Measurements from ENCODE around the gene RAB31. TPM values are rescaled to one million over a fixed set of nuclear protein-coding genes. Genes with fewer than 3 reads are reported as not detected.
A peak's percentile ranks its signal among the peaks of the same experiment; 100 is the strongest.

Gene RAB31
- total RNA-seq, 1 experiment from 2014 or later = 118 TPM

- POLR2A ChIA-PET = no interaction called here
- CTCF ChIA-PET = no interaction called here
- H3K36me3 ChIP-seq (ENCODE audit: control insufficient read depth, insufficient read depth, low read length) = no peaks in the 10 kb centered on the region
- H3K27me3 ChIP-seq (ENCODE audit: control insufficient read depth, insufficient read depth, low read length) = no peaks in the 10 kb centered on the region
- TF ChIP-seq, protein P1, sequence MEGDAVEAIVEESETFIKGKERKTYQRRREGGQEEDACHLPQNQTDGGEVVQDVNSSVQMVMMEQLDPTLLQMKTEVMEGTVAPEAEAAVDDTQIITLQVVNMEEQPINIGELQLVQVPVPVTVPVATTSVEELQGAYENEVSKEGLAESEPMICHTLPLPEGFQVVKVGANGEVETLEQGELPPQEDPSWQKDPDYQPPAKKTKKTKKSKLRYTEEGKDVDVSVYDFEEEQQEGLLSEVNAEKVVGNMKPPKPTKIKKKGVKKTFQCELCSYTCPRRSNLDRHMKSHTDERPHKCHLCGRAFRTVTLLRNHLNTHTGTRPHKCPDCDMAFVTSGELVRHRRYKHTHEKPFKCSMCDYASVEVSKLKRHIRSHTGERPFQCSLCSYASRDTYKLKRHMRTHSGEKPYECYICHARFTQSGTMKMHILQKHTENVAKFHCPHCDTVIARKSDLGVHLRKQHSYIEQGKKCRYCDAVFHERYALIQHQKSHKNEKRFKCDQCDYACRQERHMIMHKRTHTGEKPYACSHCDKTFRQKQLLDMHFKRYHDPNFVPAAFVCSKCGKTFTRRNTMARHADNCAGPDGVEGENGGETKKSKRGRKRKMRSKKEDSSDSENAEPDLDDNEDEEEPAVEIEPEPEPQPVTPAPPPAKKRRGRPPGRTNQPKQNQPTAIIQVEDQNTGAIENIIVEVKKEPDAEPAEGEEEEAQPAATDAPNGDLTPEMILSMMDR (IDR thresholded peaks at IDR 0.05) = no peak
- TF ChIP-seq, protein P2, sequence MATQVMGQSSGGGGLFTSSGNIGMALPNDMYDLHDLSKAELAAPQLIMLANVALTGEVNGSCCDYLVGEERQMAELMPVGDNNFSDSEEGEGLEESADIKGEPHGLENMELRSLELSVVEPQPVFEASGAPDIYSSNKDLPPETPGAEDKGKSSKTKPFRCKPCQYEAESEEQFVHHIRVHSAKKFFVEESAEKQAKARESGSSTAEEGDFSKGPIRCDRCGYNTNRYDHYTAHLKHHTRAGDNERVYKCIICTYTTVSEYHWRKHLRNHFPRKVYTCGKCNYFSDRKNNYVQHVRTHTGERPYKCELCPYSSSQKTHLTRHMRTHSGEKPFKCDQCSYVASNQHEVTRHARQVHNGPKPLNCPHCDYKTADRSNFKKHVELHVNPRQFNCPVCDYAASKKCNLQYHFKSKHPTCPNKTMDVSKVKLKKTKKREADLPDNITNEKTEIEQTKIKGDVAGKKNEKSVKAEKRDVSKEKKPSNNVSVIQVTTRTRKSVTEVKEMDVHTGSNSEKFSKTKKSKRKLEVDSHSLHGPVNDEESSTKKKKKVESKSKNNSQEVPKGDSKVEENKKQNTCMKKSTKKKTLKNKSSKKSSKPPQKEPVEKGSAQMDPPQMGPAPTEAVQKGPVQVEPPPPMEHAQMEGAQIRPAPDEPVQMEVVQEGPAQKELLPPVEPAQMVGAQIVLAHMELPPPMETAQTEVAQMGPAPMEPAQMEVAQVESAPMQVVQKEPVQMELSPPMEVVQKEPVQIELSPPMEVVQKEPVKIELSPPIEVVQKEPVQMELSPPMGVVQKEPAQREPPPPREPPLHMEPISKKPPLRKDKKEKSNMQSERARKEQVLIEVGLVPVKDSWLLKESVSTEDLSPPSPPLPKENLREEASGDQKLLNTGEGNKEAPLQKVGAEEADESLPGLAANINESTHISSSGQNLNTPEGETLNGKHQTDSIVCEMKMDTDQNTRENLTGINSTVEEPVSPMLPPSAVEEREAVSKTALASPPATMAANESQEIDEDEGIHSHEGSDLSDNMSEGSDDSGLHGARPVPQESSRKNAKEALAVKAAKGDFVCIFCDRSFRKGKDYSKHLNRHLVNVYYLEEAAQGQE (IDR thresholded peaks at IDR 0.05; ENCODE audit: insufficient read depth in 1 of 2, low read depth in 2 of 2, low read length in 1 of 2) = no peak
- no peak for TF ChIP-seq POLR2AphosphoS5 (IDR thresholded peaks at IDR 0.05; ENCODE audit: low read depth, low read length)
- TF ChIP-seq SIN3A (IDR thresholded peaks at IDR 0.05; ENCODE audit: borderline replicate concordance, insufficient read depth, low read depth, low read length) = no peak
- TF ChIP-seq TCF7L2 (IDR thresholded peaks at IDR 0.05; ENCODE audit: low read depth, low read length) = no peak
- no peak overlapping the region for H3K4me3 ChIP-seq (ENCODE audit: low read depth in 2 of 2, low read length in 2 of 2)
- intact Hi-C loops (cut with micrococcal nuclease; ENCODE audit: unreplicated experiment) (loop anchor here (10.0 kb wide), 1 partner anchor 59 kb away; no protein-coding TSS in a partner anchor), in situ Hi-C loops (cut with HindIII; ENCODE audit: low pct_unique_long_range_greater_than_20kb, low sequenced_read_pairs) (no loop called here)
- peaks cover 79% of the 10 kb centered on the region for H3K4me1 ChIP-seq (ENCODE audit: control insufficient read depth, insufficient read depth, low read length)
- BruUV-seq (replicated peaks) = no TSS peak
- DNase-seq (ENCODE audit: low read depth, low spot score) = no peak
- no peak for ATAC-seq
- peak overlapping the region; percentile 62 for H3K27ac ChIP-seq (ENCODE audit: low read length)
- no peaks in the 10 kb centered on the region for H3K9me3 ChIP-seq (ENCODE audit: control insufficient read depth, insufficient read depth, low read depth, low read length)
Measured at GRCh38 chr18:9715978-9716774, 8.1 kb downstream of the RAB31 start.

DNA sequence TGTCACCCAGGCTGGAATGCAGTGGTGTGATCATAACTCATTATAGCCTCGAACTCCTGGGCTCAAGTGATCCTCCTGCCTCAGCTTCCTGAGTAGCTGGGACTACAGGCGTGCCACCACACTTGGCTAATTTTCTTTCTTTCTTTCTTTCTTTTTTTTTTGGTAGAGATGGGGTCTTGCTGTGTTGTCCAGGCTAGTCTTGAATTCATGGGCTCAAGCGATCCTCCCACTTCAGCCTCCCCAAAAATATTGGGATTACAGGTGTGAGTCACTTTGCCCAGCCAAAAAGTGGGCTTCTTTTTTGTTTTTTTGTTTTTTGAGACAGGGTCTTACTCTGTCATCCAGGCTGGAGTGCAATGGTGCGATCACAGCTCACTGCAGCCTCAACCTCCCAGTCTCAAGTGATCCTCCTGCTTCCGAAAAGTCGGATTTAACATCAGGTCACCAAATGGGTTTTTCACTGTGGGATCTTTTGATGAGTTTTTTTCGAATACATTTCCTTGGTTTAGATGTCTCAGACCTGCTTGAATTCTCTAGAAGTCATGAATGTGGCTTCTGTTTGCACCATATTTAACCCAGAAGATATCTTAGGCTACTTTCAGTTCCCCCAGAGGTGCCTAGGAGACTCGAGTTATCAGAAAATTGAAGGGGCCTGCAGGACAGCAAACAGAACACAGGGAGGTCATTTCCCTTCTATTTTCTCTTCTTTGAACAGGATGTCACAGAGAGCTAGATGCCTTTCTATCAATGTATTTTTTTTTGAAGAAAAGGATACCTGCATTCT is 8.9 kb downstream of the RAB31 start:
- ChIA-PET CTCF (no interaction called here), POLR2A (no interaction called here)
- H3K36me3 ChIP-seq (ENCODE audit: control insufficient read depth, insufficient read depth, low read length) = no peaks in the 10 kb centered on the region
- ATAC-seq = no peak
- DNase-seq (ENCODE audit: low read depth, low spot score) = no peak
- H3K4me1 ChIP-seq (ENCODE audit: control insufficient read depth, insufficient read depth, low read length) = peaks cover 76% of the 10 kb centered on the region
- TF ChIP-seq SIN3A (IDR thresholded peaks at IDR 0.05; ENCODE audit: borderline replicate concordance, insufficient read depth, low read depth, low read length) (no peak), TCF7L2 (IDR thresholded peaks at IDR 0.05; ENCODE audit: low read depth, low read length) (no peak), POLR2AphosphoS5 (IDR thresholded peaks at IDR 0.05; ENCODE audit: low read depth, low read length) (no peak)
- TF ChIP-seq, protein P1 (IDR thresholded peaks at IDR 0.05) = no peak
- TF ChIP-seq, protein P2 (IDR thresholded peaks at IDR 0.05; ENCODE audit: insufficient read depth in 1 of 2, low read depth in 2 of 2, low read length in 1 of 2) = no peak
- no peaks in the 10 kb centered on the region for H3K27me3 ChIP-seq (ENCODE audit: control insufficient read depth, insufficient read depth, low read length)
- BruUV-seq (replicated peaks) = no TSS peak
- intact Hi-C loops (cut with micrococcal nuclease; ENCODE audit: unreplicated experiment) = loop anchor here (10.0 kb wide), 1 partner anchor 58 kb away; no protein-coding TSS in a partner anchor
- H3K9me3 ChIP-seq (ENCODE audit: control insufficient read depth, insufficient read depth, low read depth, low read length) = no peaks in the 10 kb centered on the region
- in situ Hi-C loops (cut with HindIII; ENCODE audit: low pct_unique_long_range_greater_than_20kb, low sequenced_read_pairs) = no loop called here
- no peak overlapping the region for H3K4me3 ChIP-seq (ENCODE audit: low read depth in 2 of 2, low read length in 2 of 2)
- peak overlapping the region; percentile 62 for H3K27ac ChIP-seq (ENCODE audit: low read length)
